GM10847 (cell line): Measurements from ENCODE around the gene GDF7.

Experiments
- POLR2A ChIP-seq: IDR thresholded peaks from 2 replicates; pipeline ENCODE4 v1.6.1; 2011; ENCODE audit not compliant: insufficient read length; ENCODE audit errors: extremely low read depth

GDF7 gene

DNA sequence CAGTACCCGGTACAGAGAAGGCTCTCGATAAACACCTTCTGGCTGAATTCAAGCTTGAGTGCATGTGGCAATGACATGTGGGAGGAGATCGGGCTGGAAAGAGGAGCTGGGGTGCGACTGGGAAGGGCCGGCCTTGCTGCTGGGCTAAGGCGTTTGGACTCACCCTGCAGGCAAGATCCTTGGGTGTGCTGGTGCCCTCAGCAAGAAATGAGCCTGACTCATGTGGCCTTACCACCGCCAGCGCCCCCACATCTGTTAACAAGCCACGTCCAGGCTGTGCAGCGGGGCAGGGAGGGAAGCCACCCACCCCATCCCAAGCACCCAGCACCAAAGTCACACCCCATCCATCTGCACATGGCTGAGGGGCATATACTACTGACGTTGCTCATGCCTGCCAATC lies 17.4 kb upstream of the GDF7 start:
- TF ChIP-seq POLR2A = no peak

DNA sequence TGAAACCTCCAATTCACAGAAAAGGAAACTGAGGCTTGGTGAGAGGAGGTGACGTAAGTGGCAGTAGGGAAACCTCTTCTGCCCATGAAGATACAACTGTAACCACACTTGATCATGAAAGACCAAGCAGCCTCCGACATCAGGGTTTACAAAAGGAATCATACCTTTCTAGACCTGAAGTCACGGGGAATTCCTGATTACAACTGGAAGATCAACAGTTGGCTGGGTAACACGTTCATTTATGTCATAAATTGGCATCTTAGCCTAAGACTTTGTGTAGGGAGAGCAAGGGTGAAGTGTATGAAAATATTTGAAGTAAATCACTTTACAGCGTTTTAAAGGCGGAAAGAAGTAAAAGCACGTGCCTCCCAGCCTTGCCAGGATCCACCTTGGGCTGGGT lies 17.0 kb upstream of the GDF7 start:
- no peak for TF ChIP-seq POLR2A

DNA sequence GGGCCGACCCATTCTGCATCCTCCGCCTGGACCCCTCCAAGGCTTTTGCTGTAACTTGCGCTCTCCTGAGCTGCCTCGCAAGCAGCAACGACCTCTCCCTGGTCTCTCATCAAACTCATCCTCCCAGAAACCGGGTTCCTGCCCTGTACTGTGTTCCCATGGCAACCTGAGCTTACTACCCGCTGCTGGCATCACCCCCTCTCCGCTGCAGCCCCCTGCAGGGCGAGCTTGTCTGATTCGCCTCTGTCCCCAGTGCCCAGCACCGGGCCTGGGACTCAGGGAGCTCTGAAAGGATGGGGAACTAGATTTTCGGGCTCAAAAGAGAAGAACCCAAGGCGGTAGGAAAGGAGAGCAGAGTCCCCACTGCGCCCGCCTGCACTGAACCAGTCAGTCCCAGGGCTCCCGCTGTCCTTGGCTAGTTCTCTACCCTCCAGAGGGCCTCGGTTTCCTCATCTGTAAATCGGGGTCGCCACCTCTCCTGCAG lies 16.5 kb upstream of the GDF7 start:
- no peak for TF ChIP-seq POLR2A

DNA sequence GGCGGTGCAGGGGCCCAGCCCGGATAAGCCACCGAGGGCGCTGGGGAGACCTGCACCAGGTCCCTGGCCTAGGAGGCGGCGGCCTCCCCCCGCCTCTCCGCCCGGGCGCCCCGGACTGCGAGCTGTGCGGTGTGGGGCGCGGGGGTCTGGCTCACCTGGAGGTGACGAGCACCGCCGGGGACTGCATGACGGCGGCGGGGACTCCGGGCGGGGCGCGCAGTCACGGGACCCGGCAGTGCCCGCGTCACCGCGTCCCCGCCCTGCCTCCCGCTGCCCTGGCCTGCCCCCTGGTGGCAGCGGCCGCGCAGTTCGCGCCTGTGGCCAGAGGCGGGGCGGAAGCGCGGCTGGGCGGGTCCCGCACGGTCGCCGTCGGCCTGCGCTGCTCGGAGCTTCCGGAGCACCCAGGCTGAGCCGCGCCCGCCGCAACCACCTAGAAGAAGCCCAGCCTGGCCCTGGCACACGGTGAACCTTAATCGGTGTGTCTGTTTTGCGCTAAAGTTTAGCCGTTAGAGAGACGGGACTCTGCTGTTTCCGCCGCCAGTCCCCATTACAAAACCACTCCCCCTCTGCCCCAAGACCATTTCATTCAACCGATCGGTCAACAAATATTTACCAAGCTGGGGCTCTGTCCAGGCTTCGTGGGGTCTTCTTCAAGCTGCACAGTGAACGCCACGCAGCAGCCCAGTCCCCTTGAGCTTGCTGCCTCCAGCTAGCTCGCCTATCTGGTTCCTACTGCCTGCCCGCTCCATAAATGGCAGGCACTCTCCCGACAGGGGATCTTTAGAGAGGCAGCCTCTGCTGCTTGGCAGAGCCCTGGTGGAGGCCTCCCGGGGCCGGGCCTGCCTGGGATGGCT lies 15.8 kb upstream of the GDF7 start, which contains the start of gene HS1BP3:
Gene HS1BP3 (minus strand): TSS at position 222 of the 854 bp plus-strand sequence. CDS start 35 bp downstream, at position 187.
- peak; percentile 65 for TF ChIP-seq POLR2A

DNA sequence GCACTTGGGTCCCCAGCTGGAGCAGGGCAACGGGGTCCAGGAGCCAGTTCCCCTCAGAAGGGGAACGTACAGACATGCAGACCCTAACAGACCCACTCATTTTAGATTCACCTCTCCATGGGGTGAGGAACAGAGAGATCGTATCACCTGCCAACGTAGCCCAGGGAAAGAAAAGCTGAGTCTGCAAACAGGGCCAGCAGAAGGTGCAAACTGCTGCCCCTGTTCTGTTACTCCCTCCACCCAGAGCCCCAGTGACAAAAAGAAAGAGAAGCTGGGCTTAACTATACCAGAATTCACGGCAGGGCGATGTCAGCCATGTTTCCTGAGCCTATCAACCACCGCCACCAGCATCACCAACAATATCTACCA lies 15.2 kb upstream of the GDF7 start:
- TF ChIP-seq POLR2A = no peak

DNA sequence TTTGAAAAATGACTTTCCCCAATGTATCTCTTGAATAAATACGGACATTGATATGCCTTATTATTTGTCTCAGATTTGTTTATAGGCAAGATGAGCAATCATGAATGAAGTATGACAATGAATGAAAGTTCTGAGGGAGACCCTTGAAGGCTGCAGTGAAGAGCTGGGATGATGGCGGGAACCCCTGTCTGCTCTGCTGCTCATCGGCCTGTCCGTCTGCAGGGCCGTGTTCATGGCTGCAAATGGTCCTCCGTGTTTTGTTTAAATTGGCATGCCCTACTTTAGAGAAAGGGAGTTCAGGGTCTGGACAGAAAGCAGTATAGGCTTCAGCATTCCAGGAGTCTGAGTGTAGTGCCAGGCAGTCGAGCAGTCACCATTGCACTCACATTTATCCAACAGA lies 14.8 kb upstream of the GDF7 start:
- no peak for TF ChIP-seq POLR2A

DNA sequence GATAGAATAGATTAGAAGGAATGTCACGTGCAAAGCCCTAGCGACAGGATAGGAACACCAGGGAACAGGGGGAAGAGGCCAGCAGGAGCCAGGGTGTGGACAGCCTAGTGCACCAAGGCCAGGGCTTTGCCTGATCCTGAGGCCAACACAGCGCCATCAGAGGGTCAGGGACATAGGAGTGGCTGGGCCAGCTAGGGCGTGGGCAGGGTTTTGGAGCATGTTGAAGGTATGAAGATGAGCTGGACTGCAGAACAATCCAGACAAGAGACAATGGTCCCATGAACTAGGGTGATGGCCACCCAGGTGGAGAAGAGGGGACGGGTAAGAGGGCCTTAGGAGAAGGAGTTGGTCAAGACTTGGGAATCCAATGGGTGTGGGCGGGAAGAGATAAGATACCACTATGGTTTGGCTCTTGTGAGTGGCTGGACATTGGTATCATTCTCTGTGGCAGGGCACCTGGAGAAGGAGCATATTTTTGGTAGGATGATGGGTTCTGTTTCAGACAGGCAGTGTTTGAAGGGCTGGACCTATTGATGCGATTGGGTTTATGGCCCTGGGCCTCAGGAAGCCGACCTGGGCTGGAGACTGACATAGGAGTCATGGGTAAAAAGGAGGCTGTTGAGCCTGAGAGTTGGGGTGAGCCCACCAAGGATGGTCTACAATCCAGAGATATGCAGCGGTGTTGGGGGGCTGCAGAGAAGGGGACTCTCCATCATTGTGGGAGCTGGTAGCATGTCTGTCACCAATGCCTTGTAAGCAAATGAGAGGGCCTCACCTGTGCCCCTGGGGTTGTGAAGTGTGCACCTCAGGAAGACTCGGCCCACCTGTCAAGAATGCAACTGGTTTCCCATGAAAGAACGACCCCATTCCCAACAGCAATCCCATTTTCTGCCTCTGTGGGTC lies 14.0 kb upstream of the GDF7 start:
- no peak for TF ChIP-seq POLR2A

DNA sequence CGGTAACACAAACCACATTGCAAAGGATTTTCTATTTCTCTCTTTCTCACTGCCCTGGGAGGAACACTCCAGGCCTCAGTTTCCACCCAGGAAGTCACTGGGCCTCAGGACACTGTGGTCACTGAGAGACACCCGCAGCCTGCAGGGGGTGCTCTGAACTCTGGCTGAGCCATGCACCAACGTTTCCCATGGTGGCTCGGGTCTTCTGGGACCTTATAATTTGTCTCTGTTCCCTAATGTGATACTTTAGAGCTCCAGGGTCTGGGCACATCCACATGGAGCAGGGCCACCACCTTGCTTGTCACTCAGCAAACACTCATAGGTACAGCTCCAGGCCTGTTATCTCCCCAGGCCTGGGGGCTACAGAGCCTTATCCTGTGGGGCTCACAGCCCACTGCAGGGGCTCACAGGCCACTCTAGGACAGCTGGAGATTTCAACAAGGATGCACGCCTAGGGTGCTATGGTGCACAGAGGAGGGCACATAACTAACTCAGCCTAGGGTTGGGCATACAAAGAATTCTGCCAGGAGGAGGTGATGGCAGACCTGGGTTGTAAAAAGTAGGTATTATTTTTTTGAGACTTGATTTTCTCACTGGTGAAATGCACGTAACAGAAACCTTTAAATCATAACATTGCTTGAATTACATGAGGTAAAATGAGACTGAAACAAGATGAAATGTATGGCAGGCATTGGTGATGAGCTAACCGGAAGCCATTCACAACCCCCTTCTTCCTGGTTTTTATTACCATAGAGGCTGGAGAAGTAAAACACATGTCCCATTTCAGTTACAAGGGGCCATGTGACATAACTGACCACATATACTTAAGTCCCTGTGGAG lies 13.0 kb upstream of the GDF7 start:
- TF ChIP-seq POLR2A = no peak

DNA sequence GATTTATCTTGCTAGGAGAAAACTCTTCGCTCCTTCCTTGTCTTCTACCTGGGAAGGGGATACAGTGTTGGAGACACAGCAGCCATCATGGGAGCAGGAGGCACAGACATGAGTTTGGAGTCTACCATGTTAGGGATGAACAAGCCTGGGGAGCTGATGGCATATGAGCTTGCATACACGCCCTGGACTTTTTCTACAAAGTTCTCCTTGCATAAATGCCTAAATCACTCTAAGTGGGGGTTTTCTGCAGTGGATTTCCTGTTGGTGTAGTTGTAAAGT lies 12.5 kb upstream of the GDF7 start:
- no peak for TF ChIP-seq POLR2A

DNA sequence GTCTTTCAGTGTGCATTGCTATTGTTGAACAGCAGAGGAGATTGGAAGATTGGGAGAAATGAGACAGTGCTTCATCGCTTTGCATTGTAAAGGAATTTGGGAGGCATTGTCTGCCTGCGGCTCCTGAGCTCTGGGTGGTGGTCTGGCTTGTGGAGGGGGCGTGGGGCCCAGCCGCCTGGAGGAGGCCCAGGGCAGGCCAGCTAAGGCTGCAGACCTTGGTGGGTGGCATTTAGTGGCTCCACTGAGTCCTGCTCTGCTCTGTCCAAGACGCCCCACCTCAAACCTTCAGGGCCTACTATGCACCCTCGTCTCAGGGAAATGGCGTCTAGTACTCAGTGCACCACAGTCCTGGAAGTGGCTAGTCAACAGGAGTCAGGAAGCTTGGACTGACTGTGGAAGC lies 10.4 kb upstream of the GDF7 start:
- TF ChIP-seq POLR2A = no peak

DNA sequence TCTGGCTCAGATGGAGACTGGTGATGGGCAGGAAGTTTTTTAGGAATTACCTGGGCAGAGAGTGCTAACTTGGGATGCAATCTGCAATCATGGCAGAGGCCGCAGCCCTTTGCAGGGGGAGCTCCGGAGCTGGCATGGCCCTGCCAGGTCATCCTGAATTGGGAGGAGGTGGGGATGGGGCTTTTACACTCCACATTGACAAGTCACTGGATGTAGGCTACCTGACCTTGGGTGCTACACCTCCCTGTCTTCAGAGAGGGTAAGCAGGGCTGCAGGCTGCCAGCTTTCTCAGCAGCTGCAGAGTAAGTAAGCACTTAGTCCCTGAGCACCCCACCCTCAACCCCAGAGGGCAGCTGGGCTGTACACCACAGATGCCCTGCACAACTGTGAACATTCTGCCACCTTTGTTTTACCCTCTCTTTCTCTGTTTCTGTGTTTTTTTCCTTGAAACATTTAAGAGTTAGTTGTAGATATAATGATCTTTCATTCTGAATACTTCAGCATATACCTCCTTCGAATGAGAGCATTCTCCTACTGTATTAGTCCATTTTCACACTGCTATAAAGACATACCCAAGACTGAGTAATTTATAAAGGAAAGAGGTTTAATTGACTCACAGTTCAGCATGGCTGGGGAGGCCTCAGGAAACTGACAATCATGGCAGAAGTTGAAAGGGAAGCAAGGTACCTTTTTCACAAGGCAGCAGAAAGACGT lies 9.3 kb upstream of the GDF7 start:
- no peak for TF ChIP-seq POLR2A

DNA sequence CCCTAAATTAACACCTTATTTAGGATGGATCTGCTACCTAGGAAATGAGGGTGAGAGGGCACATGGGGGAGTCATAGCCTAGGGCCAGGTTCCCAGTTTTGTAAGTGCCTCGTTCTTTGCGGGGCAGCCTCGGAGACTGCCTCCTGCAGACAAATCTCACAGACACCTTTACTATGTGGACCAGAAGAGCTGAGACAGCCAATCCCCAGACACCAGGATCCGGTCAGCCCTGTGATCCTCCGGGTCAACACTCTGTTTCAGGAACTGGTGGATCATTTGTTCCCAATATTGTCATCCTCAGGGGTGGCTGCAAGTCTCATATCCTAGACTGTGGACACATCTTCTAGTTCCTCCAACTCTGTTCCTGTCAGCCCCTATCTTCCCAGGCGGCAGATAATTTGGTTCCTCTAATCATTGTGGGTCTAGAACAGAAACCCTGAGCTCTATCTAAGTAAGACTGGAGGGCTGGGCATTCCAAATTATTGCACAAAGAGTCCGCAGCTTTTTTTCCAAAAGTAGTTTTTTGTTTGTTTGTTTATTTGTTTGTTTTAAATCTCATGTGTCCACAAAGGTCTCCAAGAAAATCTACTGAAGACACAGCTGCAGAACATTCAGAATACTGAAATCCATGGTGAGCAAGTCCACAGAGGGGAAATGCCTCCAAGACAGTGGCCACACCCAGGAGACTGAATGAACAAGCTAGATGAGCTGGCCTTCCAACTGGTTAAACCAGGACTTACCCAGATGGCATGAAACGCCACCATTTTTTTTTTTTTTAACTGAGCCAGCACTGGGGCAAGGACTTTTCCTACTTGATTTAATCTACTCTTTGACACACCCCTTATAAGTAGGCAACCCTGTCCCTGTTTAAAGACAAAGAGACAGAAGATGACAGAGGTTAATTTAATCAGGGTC lies 6.2 kb upstream of the GDF7 start:
- no peak for TF ChIP-seq POLR2A

DNA sequence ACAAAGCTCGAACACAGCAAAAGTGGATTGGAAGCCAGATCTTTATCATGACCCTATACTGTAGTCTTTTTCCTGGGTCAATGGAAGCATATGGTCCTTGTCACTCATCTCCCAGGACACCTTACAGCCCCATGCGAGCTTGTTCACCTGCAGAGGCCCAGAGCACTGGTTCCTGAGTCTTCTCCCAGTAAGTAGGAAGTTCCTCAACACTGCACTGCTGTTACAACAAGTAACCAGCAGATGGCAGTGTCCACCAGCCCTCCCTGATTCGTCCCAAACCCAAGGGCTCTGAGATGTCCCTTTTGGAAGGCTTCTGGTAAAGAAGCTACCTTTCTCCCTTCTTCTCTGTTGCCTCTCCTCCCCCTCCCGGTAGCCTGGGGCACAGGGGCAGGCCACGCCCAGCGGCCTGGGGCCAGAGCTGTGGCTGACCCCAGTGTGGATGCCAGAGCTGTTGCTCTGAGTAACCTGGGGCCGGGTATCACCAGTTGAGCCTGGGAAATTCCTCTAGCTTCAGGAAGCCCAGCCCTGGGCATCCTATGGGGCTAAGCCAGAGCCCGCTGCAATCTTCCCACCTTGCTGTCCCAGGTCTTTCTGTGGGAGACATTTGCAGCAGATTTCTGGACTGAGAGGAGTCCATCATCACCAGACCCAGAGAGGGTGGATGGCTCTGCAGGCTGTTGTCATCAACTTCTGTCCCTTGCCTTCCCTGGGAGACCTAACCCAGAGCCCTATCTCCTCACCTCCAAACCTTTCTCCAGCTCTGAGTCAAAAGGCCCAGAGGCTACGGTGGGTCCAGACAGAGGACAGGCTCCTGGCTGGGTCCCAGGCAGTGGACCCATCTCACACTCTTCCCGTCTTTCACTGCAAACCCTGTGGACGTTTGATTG lies 5.3 kb upstream of the GDF7 start:
- no peak for TF ChIP-seq POLR2A
